Body of pancreas (tissue), 4 donors: Measurements from ENCODE around the gene ZCCHC7.

Source experiments
- CTCF ChIP-seq, 7 experiments: fragments of 450-650 bp in 4 of 7; fragments of 200-600 bp in 3 of 7; sonication (generic) in 3 of 7; IDR thresholded peaks; one replicate each; pipeline ENCODE4 v1.5.1; 2016 to 2019; ENCODE audit warnings: antibody characterized with exemption in 7 of 7
- POLR2A ChIP-seq, 3 donors: fragments of 450-650 bp; IDR thresholded peaks; one replicate each; pipeline ENCODE4 v1.6.1; 2016; ENCODE audit warnings: antibody characterized with exemption in 3 of 3, mild to moderate bottlenecking in 2 of 3

- TF ChIP-seq CTCF (IDR thresholded peaks at IDR 0.05) (no peak), POLR2A (IDR thresholded peaks at IDR 0.05) (no peak)
Observed at GRCh38 chr9:37134166-37134565, 13.8 kb downstream of the ZCCHC7 start.
